Measurements from ENCODE around the gene SLC9C2.
"Not testable (repeated sequence)": the region's sequence is repeated elsewhere in the genome, so short reads cannot be mapped to it uniquely, and the experiment has no call there.

SLC9C2 gene

GRCh38 chr1:173525926-173526325 lies 76.9 kb downstream of the SLC9C2 start:
- TF ChIP-seq, protein P1, sequence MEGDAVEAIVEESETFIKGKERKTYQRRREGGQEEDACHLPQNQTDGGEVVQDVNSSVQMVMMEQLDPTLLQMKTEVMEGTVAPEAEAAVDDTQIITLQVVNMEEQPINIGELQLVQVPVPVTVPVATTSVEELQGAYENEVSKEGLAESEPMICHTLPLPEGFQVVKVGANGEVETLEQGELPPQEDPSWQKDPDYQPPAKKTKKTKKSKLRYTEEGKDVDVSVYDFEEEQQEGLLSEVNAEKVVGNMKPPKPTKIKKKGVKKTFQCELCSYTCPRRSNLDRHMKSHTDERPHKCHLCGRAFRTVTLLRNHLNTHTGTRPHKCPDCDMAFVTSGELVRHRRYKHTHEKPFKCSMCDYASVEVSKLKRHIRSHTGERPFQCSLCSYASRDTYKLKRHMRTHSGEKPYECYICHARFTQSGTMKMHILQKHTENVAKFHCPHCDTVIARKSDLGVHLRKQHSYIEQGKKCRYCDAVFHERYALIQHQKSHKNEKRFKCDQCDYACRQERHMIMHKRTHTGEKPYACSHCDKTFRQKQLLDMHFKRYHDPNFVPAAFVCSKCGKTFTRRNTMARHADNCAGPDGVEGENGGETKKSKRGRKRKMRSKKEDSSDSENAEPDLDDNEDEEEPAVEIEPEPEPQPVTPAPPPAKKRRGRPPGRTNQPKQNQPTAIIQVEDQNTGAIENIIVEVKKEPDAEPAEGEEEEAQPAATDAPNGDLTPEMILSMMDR (IDR thresholded peaks at IDR 0.05; ENCODE audit: low read depth, low read length), result no peak
- H3K4me3 ChIP-seq (replicated peaks in 1 of 2; ENCODE audit: low read depth in 2 of 2, low read length in 2 of 2), result no peak overlapping the region
- DNase-seq (ENCODE audit: low read depth in 2 of 2), result no peak

DNA sequence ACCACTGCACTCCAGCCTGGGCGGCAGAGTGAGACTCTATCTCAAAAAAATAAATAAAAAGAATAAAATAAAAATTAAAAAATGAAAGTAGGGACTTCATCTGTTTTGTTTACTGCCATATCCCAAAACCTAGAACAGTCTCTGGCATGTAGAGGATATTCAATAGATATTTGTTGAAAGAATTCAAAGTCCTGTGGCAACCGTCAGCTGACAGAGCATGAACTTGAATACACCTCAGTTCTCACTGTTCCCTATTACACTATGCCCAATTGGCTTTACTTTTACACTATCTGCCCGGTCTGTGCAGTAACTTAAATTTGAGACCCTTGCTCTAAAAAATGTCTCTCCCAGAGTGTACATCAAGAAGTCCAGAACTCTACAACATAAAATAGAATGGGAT lies 79.5 kb downstream of the SLC9C2 start:
- TF ChIP-seq, protein P1 (IDR thresholded peaks at IDR 0.05; ENCODE audit: low read depth, low read length), result no peak
- no peak for DNase-seq (ENCODE audit: low read depth in 2 of 2)
- H3K4me3 ChIP-seq (replicated peaks in 1 of 2; ENCODE audit: low read depth in 2 of 2, low read length in 2 of 2), result no peak overlapping the region

GRCh38 chr1:173520799-173521198 lies 82.1 kb downstream of the SLC9C2 start:
- no peak overlapping the region for H3K4me3 ChIP-seq (replicated peaks in 1 of 2; ENCODE audit: low read depth in 2 of 2, low read length in 2 of 2)
- DNase-seq (ENCODE audit: low read depth in 2 of 2), result no peak
- TF ChIP-seq, protein P1 (IDR thresholded peaks at IDR 0.05; ENCODE audit: low read depth, low read length), result no peak

DNA sequence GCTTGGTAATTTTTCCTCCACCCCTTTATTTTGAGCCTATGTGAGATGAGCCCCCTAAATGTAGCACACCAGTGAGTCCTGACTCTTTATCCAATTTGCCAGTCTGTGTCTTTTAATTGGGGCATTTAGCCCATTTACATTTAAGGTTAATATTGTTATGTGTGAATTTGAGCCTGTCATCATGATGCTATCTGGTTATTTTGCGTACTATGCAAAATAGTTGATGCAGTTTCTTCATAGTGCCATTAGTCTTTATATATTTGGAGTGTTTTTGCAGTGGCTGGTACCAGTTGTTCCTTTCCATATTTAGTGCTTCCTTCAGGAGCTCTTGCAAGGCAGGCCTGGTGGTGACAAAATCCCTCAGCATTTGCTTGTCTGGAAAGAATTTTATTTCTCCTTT lies 88.4 kb downstream of the SLC9C2 start:
- not testable (repeated sequence) for H3K4me3 ChIP-seq (replicated peaks in 1 of 2; ENCODE audit: low read depth in 2 of 2, low read length in 2 of 2)

DNA sequence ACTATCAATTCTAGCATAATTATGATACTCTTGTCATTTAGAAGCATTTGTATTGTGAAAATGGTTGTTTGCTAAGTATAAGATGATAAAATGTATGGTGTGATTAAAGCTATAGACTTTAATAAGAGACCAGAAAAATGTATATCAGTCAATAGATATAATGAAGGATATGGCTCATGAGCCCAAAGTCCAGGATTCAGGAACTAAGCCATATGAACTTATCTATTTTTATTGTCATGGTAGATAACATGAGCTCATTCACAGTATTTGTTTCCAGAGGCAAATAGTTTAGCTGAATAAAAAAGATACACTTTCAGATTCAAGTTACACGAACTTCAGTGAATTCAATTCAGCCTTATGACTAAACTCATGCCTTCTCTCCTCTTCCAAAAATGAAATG lies 93.1 kb downstream of the SLC9C2 start:
- no peak for DNase-seq (ENCODE audit: low read depth in 2 of 2)
- TF ChIP-seq, protein P1 (IDR thresholded peaks at IDR 0.05; ENCODE audit: low read depth, low read length), result no peak
- H3K4me3 ChIP-seq (replicated peaks in 1 of 2; ENCODE audit: low read depth in 2 of 2, low read length in 2 of 2), result no peak overlapping the region

More for the DNA sequence above, 88.4 kb downstream of the SLC9C2 start:
- not testable (repeated sequence) for DNase-seq (ENCODE audit: low read depth in 2 of 2)

DNA sequence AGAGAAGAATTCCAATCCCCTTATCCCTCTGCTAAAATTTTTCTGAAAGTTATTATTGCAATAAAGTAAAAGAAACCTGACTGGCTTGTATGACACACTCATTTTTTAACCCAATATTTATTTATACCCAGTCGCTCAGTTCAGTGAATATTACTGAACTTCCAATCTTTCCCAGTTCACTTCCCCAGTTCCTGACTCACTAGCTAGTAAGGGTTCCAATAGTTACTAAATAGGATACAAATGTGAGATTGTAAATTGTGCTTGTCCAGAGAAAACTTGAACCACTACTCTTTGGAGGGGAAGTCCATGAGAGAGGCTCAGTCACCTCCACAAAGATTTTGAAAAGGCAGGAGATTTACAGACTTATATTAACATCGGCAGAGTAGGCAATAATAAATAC lies 94.3 kb downstream of the SLC9C2 start:
- H3K4me3 ChIP-seq (replicated peaks in 1 of 2; ENCODE audit: low read depth in 2 of 2, low read length in 2 of 2), result no peak overlapping the region
- TF ChIP-seq, protein P1 (IDR thresholded peaks at IDR 0.05; ENCODE audit: low read depth, low read length), result no peak
- DNase-seq (ENCODE audit: low read depth in 2 of 2), result no peak

- no peak overlapping the region for H3K4me3 ChIP-seq (replicated peaks in 1 of 2; ENCODE audit: low read depth in 2 of 2, low read length in 2 of 2)
- TF ChIP-seq, protein P1 (IDR thresholded peaks at IDR 0.05; ENCODE audit: low read depth, low read length), result no peak
- DNase-seq (ENCODE audit: low read depth in 2 of 2), result no peak
Observed at GRCh38 chr1:173507847-173508209, 95.0 kb downstream of the SLC9C2 start.

Measured in cardiac fibroblast (primary cell).